ENCODE data around the gene ZFHX3.

DNA sequence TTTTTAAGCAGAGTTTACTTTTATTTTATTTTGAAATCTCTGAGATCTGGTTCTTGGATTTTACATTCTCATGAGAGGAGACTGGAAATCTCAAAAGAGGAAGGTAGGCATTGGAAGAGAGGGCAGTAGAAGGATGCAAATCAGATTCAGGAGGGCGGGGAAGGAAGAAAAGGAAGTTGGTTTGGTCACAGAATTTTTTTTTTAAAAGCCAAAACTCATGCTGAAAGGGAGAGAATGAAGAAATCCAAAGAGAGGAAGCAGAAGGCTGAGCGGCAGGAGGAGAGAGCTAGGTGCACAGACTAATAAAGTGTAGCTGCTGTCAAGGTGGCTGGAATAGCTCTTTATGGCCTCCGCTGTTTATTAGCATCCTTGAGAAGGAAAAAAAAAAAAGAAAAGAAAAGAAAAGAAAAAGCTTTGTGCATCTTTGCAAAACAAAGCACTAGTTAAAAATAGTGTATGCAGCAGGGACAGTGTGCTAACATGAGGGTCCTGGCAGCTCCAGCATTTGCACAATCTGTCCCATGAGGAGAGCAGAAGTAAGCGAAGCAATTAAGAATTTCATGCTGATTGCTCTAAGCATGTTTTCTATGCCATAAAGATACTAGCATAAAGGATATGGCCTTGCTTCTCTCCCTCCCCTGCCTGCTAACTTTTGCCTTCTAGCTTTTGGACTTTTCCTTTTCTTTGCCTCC is 194.2 kb downstream of the ZFHX3 start:
- TF ChIP-seq POLR2A (IDR thresholded peaks at IDR 0.05; ENCODE audit: low read depth, low read length): no peak
- no peak for TF ChIP-seq POLR2AphosphoS5 (IDR thresholded peaks at IDR 0.05; ENCODE audit: insufficient read depth, low read depth, low read length)
- TF ChIP-seq, protein P1, sequence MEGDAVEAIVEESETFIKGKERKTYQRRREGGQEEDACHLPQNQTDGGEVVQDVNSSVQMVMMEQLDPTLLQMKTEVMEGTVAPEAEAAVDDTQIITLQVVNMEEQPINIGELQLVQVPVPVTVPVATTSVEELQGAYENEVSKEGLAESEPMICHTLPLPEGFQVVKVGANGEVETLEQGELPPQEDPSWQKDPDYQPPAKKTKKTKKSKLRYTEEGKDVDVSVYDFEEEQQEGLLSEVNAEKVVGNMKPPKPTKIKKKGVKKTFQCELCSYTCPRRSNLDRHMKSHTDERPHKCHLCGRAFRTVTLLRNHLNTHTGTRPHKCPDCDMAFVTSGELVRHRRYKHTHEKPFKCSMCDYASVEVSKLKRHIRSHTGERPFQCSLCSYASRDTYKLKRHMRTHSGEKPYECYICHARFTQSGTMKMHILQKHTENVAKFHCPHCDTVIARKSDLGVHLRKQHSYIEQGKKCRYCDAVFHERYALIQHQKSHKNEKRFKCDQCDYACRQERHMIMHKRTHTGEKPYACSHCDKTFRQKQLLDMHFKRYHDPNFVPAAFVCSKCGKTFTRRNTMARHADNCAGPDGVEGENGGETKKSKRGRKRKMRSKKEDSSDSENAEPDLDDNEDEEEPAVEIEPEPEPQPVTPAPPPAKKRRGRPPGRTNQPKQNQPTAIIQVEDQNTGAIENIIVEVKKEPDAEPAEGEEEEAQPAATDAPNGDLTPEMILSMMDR (IDR thresholded peaks at IDR 0.05; ENCODE audit: extremely low read depth in 1 of 2, insufficient read depth in 1 of 2, low read depth in 1 of 2, low read length in 2 of 2): no peak
- TF ChIP-seq GATA2 (IDR thresholded peaks at IDR 0.05; ENCODE audit: insufficient read depth, insufficient read length, low read depth, low read length): no peak
- TF ChIP-seq, protein P2, sequence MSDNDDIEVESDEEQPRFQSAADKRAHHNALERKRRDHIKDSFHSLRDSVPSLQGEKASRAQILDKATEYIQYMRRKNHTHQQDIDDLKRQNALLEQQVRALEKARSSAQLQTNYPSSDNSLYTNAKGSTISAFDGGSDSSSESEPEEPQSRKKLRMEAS (IDR thresholded peaks at IDR 0.05; ENCODE audit: insufficient read depth, insufficient read length): no peak
- TF ChIP-seq MYC (IDR thresholded peaks at IDR 0.05; ENCODE audit: low read depth, low read length): no peak
- no peak for TF ChIP-seq JUN (IDR thresholded peaks at IDR 0.05; ENCODE audit: borderline replicate concordance, insufficient read depth, insufficient read length, low read depth)
- TF ChIP-seq EZH2 (IDR thresholded peaks at IDR 0.05; ENCODE audit: borderline replicate concordance, low read depth, low read length, severe bottlenecking): no peak

Data from endothelial cell of umbilical vein (primary cell).